HEK293 (cell line): ENCODE data around the gene DOCK1.

ENCODE experiments used
- CTCF ChIP-seq: fragments of 450-650 bp; formaldehyde crosslinking; IDR thresholded peaks from 2 replicates; pipeline ENCODE4 v1.5.1; 2016; ENCODE audit warnings: missing biosample characterization, missing genetic modification characterization
- HOXA7 ChIP-seq: sonication (generic); formaldehyde crosslinking; IDR thresholded peaks from 2 replicates; pipeline ENCODE4 v1.8.1; 2022; ENCODE audit warnings: missing genetic modification reagents, borderline replicate concordance
- KLF16 ChIP-seq: fragments of 450-650 bp; formaldehyde crosslinking; IDR thresholded peaks from 2 replicates; pipeline ENCODE4 v1.5.1; 2017; ENCODE audit warnings: missing biosample characterization, missing genetic modification characterization
- PATZ1 ChIP-seq: fragments of 450-650 bp; formaldehyde crosslinking; IDR thresholded peaks from 2 replicates; pipeline ENCODE4 v1.5.1; 2016; ENCODE audit warnings: missing biosample characterization, missing genetic modification characterization
- ZFP3 ChIP-seq: fragments of 450-650 bp; formaldehyde crosslinking; IDR thresholded peaks from 2 replicates; pipeline ENCODE4 v1.5.1; 2016; ENCODE audit warnings: low read depth, missing biosample characterization, missing genetic modification characterization
- ZNF221 ChIP-seq: fragments of 450-650 bp; formaldehyde crosslinking; IDR thresholded peaks from 2 replicates; pipeline ENCODE4 v1.5.1; 2017; ENCODE audit warnings: missing biosample characterization, missing genetic modification characterization, borderline replicate concordance
- ZNF335 ChIP-seq: fragments of 450-650 bp; formaldehyde crosslinking; conservative IDR thresholded peaks from 2 replicates; pipeline ENCODE4 v1.5.1; 2016; ENCODE audit warnings: missing biosample characterization, missing genetic modification characterization
- ZNF404 ChIP-seq: fragments of 450-650 bp; formaldehyde crosslinking; IDR thresholded peaks from 2 replicates; pipeline ENCODE4 v1.5.1; 2017; ENCODE audit warnings: missing biosample characterization, missing genetic modification characterization
- ZNF580 ChIP-seq: fragments of 450-650 bp; formaldehyde crosslinking; IDR thresholded peaks from 2 replicates; pipeline ENCODE4 v1.5.1; 2016; ENCODE audit warnings: missing biosample characterization, missing genetic modification characterization
- ZNF670 ChIP-seq: fragments of 450-650 bp; formaldehyde crosslinking; IDR thresholded peaks from 2 replicates; pipeline ENCODE4 v1.5.1; 2016; ENCODE audit warnings: missing biosample characterization, missing genetic modification characterization, low read depth
- ZSCAN23 ChIP-seq: fragments of 450-650 bp; formaldehyde crosslinking; IDR thresholded peaks from 2 replicates; pipeline ENCODE4 v1.5.1; 2016; ENCODE audit warnings: missing biosample characterization, missing genetic modification characterization

- TF ChIP-seq CTCF (tag by site-specific recombination) (no peak), ZNF580 (tag by site-specific recombination) (no peak), ZNF335 (tag by site-specific recombination) (no peak), KLF16 (no peak), ZFP3 (no peak), ZNF670 (tag by site-specific recombination) (no peak), ZNF404 (tag by site-specific recombination) (no peak), PATZ1 (tag by site-specific recombination) (no peak), ZNF221 (tag by site-specific recombination) (no peak), ZSCAN23 (tag by site-specific recombination) (no peak), HOXA7 (CRISPR knock-in tag) (no peak)
Measured at GRCh38 chr10:127453706-127454105, 548.5 kb downstream of the DOCK1 start.
